Renal pelvis (tissue), 4 donors: ENCODE data around the gene ANKRD16. TPM values are rescaled to one million over a fixed set of nuclear protein-coding genes. Genes with fewer than 3 reads are reported as not detected.
"Not testable (repeated sequence)": the region's sequence is repeated elsewhere in the genome, so short reads cannot be mapped to it uniquely, and the experiment has no call there.

Experiments used
- DNase-seq: peaks from one replicate; pipeline ENCODE4 v3.0.0-alpha.2; 2013
- polyA plus RNA-seq, 3 donors: library from polyadenylated mRNA; unstranded; fragments of 120-200 nt; gene quantifications; one replicate each; pipeline ENCODE4 v1.2.1, GENCODE V29; 2013; ENCODE audit not compliant: insufficient read length in 3 of 3

The ANKRD16 gene
- polyA plus RNA-seq, 3 donors = 10.8 to 12.0 (median 11.2) TPM

DNA sequence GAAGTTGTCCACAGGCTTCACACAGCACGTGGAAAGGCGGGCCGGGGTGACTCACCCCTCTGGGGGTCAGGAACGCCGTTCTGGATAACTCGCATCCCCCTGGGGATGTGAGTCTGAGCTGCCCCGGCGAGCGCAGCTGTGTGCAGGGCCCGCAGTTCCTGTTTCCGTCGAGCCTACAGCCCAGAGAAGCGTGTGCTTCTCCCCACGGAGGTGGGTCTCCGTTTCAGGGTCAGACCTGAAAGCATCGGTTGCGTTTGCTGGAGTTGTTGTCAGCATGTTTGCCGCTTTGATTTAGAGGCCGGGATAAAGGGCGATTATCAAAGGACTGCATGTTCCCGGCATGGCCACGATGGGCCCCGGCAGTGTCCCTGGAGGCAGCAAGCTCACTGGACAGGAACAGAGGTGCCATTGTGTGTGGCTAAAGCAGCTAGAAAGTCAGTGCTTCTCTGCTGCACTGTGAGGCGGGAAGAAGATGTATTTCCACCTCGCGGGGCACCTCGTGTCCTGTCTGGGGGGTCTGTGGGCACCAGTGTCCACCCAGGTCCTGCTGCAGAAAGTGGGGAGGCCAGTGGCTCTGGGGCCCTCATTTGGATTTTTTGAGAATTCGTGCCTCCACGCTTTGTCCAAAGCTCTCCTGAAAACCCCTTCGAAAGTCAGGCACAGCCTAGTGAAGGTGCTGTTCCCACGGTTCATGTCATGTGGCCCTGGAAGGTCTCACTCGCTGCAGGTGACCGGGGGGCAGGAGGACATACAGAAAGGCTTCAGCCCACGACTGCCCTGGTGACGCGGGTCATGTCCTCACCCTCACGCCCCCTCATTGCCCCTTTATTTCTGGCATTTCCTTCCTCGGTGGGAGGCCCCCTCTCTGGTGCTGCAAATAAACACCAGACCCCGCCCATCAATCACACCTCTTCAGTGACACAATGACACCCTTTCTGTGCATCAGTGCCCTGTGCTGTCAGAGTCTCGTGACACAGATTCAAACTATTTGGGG is 49.1 kb downstream of the ANKRD16 start:
- peak; percentile 43 for DNase-seq

DNA sequence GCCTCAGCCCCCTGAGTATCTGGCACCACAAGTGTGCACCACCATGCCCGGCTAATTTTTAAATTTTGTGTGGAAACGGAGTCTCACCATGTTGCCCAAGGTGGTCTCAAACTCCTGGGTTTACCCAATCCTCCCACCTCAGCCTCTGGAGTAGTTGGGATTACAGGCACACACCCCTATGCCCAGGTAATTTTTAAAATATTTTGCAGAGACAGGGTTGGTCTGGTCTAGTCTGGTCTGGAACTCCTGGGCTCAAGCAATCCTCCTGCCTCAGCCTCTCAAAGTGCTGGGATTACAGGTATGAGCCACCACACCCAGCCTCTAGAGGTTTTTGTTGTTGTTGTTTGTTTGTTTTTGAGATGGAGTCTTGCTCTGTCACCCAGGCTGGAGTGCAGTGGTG is 53.5 kb downstream of the ANKRD16 start:
- not testable (repeated sequence) for DNase-seq

DNA sequence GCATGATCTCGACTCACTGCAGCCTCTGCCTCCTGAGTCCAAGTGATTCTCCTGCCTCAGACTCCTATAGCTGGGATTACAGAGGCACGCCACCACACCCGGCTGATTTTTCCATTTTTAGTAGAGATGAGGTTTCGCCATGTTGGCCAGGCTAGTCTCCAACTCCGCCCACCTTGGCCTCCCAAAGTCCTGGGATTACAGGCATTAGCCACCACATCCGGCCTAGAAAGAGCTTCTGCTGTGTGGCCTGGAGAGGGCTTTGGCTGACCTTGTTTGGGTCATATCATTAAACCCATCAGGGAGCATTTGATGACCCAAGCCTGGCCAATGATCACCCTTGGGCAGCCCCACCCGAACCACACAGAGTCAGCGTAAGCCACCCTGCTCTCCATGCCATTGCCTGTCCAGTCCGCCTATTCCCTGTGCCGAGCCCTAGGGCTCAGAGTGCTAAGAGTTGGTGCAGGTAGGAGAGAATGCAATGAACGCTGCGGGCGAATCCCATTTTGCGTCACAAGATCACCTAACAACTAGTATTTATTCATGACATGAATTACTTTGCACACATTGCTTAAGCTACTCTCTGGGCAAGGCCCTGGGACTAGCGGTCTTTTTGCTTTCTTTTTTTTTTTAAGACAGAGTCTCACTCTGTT is 54.1 kb downstream of the ANKRD16 start:
- DNase-seq = no peak

DNA sequence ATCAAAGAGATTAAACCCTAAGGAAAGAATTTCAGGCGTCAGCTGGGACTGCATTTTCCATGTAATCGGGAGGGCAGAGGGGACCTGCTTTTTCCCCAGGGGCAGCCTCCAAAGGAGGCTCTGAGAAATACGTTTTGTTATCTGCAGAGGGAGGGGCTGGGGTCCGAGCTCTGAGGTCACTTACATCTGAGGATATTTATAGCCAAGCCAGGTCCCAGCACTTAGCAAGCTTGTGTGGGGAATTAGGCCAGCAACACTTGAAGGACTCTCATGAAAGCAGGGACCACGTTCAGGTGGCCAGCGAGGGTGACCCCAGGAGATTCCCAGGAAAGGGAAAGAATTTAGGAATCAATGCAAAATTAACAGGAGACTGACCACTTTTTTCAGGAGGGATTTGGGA is 55.9 kb downstream of the ANKRD16 start:
- DNase-seq = no peak

DNA sequence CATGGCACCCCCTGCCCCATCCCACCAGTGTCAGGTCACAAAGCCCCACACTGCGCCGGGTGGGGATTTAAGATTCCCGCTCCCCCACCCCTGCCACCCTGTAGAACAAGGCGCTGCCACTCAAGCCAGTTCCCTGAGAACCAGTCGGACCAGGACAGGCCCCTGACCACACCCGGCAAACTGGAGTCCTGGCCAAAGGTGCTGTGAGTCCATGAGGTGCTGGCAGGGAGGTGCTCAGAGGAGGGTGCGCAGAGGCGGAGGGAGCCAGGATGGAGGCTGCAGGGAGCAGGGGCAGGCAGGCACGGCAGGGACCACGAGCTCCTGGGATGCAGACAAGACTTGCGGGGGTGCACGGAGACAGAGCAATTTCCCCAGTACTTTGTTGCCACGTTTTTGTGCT is 56.7 kb downstream of the ANKRD16 start:
- no peak for DNase-seq

DNA sequence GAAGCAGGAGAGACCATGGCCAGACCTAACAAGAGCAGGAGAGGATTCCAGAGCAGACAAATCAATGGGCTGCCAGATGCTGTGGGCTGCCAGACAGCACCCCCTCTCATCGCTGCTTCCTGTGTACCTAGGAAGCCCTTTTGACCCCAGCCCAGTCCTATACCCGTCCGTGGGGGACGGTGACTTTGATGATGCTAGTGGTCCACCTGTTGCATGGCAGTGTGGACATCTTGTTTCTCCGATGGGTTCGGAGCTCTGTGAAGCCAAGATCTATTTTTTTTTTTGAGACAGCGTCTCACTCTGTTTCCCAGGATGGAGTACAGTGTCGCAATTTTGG is 58.3 kb downstream of the ANKRD16 start:
- DNase-seq = no peak

DNA sequence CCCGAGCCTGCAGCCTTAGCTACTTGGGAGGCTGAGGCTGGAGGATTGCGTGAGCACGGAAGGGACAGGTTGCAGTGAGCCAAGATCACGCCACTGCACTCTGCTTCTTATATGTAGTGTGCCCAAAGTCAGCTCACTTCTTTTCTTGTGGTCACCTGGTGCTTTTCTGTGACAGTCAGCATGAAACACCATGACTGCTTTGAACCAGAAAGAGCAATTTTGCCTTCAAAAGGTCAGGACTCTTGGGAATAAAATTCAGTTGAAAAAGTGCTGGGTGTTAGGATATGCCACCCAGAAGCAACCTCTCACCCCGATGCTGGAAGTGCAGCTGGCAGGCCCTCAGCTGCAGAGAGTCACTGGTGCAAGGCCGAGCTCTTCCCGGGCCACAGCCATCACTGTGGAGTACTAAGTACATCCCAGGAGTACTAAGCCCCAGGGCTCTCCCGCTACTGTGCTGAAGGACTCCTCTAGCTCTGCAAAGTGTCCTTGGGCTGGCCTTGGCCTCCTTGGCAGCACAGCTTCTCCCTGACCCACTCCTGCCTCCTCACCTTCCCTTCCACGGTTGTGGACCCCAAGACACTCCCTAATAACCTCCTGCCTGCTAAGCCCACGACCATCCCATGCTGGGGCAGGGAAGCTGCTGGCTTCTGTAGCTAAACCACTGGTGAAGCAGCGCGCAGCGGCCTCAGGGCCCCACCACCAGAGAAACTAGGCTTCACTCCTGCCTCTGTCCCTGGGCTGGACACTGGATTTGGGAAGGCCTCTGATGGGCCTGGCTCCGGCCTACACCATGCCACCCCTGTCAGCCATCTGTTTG is 58.9 kb downstream of the ANKRD16 start:
- no peak for DNase-seq

DNA sequence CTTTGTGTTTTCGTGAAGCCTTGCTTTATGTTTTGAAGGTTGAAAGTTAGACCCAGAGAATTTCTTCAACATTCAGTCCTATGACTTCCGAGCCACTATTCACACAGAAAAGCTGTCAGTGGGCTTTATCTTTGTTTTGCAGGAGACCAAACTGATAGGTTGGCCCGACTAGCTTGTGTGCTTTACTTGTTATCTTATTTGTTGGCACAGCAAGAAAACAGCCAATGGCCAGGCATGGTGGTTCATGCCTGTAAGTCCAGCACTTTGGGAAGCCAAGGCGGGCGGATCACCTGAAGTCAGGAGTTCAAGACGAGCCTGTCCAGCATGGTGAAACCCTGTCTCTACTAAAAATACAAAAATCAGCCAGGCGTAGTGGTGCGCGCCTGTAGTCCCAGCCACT is 60.4 kb downstream of the ANKRD16 start:
- no peak for DNase-seq

DNA sequence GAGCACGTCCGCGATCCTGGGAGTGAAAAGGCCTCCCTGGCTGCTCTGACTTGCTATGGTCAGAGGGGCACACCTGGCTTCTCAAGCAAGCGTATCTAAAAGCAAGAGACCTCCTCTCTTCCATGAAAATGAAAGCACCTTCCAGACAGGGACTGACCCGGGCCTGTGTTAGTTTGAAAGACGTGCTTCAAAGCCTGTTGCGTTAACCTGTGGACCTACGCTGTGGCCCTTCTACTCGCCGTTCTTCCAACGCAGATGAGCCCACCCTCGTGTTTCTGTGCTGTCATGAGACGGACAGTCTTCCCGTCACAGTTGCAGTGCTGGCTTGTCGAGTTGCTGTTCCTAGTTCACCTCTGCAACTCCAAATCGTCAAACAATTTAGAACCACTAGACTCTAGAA is 61.0 kb downstream of the ANKRD16 start:
- no peak for DNase-seq

DNA sequence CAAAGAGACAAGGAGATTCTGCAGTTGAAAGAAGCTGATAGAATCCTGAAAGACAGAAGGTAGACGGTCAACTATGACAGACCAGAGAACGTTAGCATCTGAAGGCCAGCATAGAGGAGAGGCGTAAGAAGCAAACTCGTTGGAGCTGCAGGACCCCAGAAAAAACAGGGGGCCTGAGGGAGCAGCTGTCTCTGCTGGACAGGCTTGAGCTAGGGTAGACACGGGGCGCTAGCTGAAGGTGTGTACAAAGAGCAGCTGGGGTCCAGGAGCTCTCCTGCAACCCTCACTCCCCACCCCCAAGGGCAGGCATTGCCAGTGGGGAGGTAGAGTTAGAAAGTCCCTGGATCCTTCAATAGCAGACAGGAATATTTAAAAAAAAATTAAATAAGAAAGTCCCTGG is 61.9 kb downstream of the ANKRD16 start:
- DNase-seq = no peak

DNA sequence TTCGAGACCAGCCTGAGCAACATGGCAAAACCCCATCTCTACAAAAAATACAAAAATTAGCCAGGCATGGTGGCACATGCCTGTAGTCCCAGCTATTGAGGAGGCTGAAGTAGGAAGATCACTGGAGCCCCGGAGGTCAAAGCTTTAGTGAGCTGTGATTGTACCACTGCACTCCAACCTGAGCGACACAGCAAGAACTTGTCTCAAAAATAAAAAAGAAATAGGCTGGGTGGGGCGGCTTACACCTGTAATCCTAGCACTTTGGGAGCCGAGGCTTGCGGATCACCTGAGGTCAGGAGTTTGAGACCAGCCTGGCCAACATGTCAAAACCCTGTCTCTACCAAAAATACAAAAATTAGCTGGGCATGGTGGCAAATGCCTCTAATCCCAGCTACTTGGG is 63.2 kb downstream of the ANKRD16 start:
- DNase-seq = not testable (repeated sequence)

DNA sequence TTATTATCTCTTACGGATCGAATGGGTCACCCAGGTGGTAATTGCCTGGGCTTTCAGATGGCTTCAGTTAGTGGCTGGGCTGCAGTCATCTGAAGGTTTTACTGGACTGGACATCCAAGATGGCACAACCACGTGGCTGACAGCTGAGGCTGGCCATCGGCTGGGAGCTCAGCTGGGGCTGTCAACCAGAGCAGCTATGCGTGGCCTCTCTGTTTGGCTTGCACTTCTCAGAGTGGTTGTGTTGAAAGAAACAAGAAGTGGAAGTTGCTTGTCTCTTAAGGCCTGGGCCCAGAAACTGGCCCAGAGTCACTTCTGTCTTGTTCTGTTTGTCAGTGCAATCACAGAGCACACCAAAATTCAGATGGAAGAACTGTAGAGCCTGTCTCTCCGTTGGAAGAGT is 70.8 kb downstream of the ANKRD16 start:
- DNase-seq = no peak

DNA sequence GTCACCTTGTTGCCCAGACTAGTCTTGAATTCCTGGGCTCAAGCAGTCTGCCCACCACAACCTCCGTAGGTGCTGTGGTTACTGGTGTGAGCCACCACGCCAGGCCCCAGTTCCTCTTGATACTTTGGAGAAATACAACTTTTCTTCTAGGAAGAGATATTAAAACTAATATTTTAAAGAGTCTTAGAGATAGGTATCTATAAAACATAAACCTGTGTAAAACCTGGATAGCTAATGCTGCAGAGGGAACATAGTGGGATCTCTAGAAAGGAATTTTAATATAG is 71.7 kb downstream of the ANKRD16 start:
- no peak for DNase-seq

DNA sequence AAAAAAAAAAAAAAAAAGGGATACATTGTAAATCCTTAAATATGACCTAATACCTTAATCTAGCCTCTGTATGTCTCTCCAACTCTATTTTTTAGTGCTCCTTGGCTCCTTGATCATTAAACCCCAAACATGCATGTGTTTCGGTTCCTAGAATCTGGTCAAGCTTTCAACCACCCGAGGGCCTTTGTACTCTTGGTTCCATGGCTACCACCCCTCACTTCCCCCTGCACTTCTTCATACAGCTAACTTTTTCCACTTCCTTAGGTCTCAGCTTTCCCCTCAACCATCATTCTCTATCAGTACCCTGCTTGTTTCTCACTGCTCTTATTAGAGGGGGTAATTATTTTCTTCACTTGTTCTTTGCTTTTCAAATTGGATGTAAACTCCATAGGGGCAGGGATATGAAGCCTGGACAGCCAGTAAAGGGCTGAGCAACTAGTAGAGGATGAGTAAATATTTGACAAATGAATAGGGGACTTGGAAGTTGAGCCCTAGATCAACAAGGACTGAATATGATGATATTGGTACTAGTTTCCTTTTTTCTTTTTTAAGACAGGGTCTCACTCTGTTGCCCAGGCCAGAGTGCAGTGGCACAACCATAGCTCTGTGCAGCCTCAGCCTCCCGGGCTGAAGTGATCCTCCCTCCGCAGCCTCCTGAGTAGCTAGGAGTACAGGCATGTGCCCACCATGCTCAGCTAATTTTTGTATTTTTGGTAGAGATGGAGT is 72.2 kb downstream of the ANKRD16 start:
- DNase-seq = no peak

DNA sequence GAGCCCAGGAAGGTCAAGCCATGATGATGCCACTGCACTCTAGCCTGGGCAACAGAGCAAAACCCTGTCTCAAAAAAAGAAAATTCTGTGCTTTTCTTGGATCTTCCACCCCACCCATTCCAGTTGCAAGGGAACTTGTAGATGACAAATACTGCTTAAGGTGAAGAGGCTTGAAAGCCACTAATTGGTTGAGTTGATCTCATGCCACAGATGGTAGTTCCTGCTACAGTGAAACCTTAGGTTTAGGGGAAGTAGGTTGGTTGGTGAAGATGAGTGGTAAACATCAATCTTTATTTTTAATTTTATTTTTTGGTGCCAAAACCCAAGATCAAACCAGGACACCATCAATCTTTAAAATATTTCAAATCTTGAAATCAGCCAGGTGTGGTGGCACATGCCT is 73.5 kb downstream of the ANKRD16 start:
- no peak for DNase-seq

DNA sequence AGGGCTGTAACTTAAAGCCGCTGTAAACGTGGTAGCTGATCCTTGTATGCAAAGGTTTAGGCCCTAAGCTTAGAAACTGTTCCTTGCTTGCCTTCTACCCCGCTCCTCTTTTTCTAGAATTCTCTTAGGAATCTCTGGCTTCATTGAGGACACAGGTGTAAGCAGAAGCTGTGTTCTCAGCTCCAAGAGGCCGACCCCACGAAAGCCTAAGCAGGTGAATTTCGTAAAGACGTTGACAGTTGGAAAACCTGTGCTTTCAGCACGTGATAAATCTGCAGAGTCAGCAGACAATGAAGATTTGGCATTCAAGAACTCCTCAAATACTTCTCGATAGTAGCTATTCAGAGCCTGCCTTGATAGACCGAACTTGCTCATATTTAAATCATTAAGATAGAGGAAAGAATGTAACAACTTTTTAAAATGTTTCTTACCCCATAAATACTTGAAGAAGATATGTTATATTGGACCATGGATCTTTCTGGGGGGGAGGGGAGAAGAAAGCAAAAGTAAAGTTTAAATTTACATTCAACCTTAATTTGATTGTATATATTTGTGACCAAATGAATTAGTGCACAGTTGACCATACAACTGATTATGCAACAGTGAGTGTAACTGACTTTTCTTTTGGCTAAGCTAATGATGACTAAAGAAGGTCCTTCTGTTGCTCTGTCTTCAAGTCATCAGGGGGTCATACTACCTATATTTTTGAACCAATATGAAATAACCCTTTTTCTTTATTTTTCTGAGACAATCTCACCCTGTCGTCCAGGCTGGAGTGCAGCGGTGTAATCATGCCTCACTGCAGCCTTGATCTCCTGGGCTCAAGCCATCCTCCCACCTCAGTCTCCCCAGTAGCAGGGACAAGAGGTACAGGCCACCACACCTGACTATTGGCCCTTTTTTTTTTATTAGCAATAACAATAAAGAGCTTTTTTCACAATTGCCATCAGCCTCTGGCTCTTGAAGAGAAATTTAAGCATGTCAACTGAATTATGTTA is 75.3 kb downstream of the ANKRD16 start:
- DNase-seq = no peak

DNA sequence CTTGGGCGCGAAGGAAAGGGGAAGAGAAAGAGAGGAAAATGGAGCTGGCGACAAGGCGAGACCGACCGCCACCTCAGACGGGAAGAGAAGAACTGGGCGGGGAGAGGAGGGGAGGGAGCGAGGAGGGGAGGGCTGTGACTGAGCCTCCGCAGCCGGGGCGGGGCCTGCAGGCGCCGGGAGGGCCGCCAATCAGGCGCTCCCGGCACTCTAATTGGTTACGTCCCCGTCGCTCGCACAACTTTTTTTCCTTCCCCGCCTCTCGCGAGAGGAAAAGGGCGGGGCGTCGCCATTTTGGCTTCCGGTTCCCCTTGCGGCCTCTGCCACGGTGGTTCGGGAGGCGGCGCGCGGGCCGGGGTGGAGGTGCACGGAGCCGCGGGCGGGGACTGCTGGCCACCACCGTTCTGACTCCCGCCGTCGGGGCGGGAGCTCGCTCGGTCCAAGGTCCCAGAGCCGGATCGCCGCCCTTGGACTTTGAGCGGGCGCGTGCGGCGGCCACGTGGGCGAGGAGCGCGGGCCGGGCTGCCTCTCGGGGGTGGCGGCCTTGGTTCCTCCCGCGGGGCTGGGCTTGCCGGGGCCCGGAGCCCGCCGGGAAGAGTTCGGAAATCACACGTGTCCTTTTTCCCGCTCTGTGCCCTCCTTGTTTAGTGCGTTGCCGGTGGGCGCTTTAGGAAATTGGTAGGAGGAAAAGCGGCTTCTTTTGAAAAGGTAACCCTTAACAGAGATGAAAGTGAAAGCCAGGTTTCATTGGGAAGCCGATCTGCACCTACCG is 76.2 kb downstream of the ANKRD16 start, which contains the start of gene GDI2:
GDI2 (minus strand) TSS at position 94 of the 769 bp plus-strand sequence. CDS start 176 bp downstream, outside the sequence.
- DNase-seq = peak; percentile 98

DNA sequence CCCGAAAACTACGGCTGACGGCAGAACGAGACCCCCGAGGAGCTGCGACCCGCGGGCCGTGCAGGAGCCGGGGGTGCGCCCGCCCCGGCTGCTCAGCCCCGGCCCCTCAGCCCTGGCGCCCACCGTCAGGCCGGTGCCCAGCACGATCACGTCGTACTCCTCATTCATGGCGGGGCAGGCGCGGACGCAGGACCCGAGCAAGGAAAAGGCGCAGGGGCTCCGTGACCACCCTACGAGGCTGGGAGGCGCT is 76.7 kb downstream of the ANKRD16 start:
- DNase-seq = no peak

DNA sequence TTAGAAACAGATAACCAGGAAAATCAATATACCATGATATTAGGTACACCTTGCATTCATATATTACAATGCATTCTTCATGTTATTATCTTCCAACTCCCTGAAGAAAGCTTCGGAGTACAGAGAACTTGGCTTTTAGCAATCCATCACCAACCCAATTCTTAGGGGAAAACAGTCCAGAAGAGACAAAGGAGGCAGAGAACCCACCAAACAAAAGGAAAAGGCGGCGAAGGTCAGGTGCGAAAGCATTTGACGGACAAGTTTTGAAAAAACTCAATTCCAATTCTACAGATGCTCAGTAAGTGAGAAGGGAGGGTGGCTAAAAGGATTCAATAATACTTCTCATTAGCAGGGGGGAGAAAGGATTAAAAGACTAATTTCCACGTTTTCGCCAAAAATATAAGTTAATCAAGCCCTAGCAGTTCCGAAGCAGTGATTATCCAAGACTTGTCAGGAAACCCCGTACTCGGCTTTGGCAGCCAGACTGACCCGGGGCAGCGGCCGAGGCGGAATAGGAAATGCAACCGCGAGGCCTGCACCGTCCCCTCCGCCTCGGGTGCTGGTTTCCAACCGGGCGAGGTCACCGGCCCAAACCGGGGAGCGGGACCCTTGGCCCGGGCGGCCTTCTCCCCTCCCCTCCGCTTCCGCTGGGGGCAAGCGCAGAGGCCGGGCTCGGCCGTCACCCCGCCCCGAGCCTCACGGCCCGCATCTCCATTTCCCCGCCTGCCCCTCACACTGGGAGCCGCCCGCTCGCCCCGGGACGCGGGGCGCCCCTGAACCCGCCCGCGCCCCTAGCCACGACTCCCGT is 77.2 kb downstream of the ANKRD16 start:
- peak; percentile 39 for DNase-seq
